ENCODE measurements around the gene GMPPA. TPM values are rescaled to one million over a fixed set of nuclear protein-coding genes. Genes with fewer than 3 reads are reported as not detected.

GMPPA gene
- total and polyA plus RNA-seq, 9 of the 15 experiments (the other 6 are each of a cell fraction or from before 2014, with no cell fraction given) = 7.0 to 101 (median 66.7) TPM

GRCh38 chr2:219452361-219453317 is 46.1 kb upstream of the GMPPA start (continued):
- TF ChIP-seq ATF4 (CRISPR knock-in tag; IDR thresholded peaks at IDR 0.05) = no peak
- no peak for TF ChIP-seq EHMT2 (IDR thresholded peaks at IDR 0.05)
- TF ChIP-seq POLR2AphosphoS5 (IDR thresholded peaks at IDR 0.05; ENCODE audit: control insufficient read depth, insufficient read depth, low read depth, low read length) = no peak
- TF ChIP-seq AFF4 (CRISPR knock-in tag; IDR thresholded peaks at IDR 0.05) = no peak
- no peak for TF ChIP-seq MITF (IDR thresholded peaks at IDR 0.05)
- no peak for TF ChIP-seq ESRRB (CRISPR knock-in tag; IDR thresholded peaks at IDR 0.05; ENCODE audit: borderline replicate concordance)
- TF ChIP-seq STAT6 (CRISPR knock-in tag; IDR thresholded peaks at IDR 0.05) = no peak
- TF ChIP-seq NFIC (IDR thresholded peaks at IDR 0.05) = no peak
- no peak for TF ChIP-seq ZNF766 (CRISPR knock-in tag; conservative IDR thresholded peaks at IDR 0.05)
- TF ChIP-seq MAX (CRISPR knock-in tag; IDR thresholded peaks at IDR 0.05) = no peak
- TF ChIP-seq MED1 (CRISPR knock-in tag; IDR thresholded peaks at IDR 0.05; ENCODE audit: borderline replicate concordance) = no peak
- no peak for TF ChIP-seq CLOCK (CRISPR knock-in tag; IDR thresholded peaks at IDR 0.05; ENCODE audit: borderline replicate concordance)
- TF ChIP-seq RBM25 (IDR thresholded peaks at IDR 0.05; ENCODE audit: low read depth, low read length, severe bottlenecking) = no peak

All from K562 (cell line).